ENCODE measurements around the gene CENPC. TPM values are rescaled to one million over a fixed set of nuclear protein-coding genes. Genes with fewer than 3 reads are reported as not detected.

The CENPC gene
- total RNA-seq, 1 donor from 2014 or later: 32.1 TPM

DNA sequence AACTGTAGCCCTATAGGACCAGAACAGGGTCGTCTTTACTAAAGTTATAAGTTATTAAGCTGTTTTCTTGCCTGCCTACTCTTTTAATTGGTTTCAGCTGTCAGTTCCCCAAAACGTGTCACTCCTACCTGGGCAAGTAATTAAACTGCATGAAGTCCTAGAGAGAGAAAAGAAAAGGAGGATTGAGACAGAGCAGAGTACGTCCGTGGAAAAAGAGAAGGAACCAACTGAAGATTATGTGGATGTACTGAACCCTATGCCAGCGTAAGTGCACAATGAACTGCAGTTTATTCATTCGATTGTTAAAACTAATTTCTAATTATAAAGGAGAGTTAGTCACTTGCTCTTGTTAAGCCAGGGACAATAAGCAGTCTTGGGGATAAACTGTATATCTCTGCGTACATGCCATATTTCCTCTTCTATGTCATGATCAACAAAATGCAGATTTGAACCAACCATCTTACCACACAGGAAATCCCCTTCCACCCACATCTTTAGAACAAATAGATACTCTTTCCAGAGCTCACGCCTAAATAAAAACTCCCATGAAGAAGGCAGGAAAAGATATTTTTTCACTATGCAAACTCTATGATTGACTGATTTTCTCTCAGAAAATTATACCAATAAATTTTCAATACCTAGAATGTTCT is 36.0 kb upstream of the CENPC start:
- H3K27ac Mint-ChIP-seq (ENCODE audit: unreplicated experiment): no peak overlapping the region
- H3K9me3 Mint-ChIP-seq (ENCODE audit: unreplicated experiment): peaks cover 2% of the 10 kb centered on the region
- no peak overlapping the region for H3K4me3 Mint-ChIP-seq (ENCODE audit: unreplicated experiment)
- no peak for DNase-seq
- no peak for TF ChIP-seq CTCF (IDR thresholded peaks at IDR 0.05; ENCODE audit: partially characterized antibody, unreplicated experiment)
- no peaks in the 10 kb centered on the region for H3K27me3 Mint-ChIP-seq (ENCODE audit: unreplicated experiment)
- H3K4me1 Mint-ChIP-seq (ENCODE audit: low read depth, unreplicated experiment): no peaks in the 10 kb centered on the region
- no peaks in the 10 kb centered on the region for H3K36me3 Mint-ChIP-seq (ENCODE audit: unreplicated experiment)

DNA sequence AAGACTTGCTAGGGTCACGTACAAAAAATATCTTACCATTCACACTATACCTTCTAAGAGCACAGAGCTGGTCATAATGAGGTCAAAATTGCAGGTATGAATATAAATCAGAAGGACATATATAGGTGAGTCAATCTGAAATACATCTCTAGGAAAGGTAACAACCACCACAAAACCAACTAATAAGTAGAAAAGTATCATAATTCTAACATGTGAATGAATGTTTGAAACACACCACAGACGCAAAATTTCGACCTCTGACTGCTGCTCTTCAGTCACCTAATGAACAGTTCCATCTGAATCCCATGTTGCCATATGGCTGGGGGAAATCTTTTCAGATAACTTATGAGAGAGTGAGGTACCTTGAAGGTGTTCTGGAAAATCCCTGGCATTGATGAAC is 35.3 kb upstream of the CENPC start:
- no peak for TF ChIP-seq CTCF (IDR thresholded peaks at IDR 0.05; ENCODE audit: partially characterized antibody, unreplicated experiment)
- H3K4me3 Mint-ChIP-seq (ENCODE audit: unreplicated experiment): no peak overlapping the region
- no peaks in the 10 kb centered on the region for H3K27me3 Mint-ChIP-seq (ENCODE audit: unreplicated experiment)
- no peak overlapping the region for H3K27ac Mint-ChIP-seq (ENCODE audit: unreplicated experiment)
- peaks cover 2% of the 10 kb centered on the region for H3K9me3 Mint-ChIP-seq (ENCODE audit: unreplicated experiment)
- no peaks in the 10 kb centered on the region for H3K4me1 Mint-ChIP-seq (ENCODE audit: low read depth, unreplicated experiment)
- DNase-seq: no peak
- H3K36me3 Mint-ChIP-seq (ENCODE audit: unreplicated experiment): no peaks in the 10 kb centered on the region

DNA sequence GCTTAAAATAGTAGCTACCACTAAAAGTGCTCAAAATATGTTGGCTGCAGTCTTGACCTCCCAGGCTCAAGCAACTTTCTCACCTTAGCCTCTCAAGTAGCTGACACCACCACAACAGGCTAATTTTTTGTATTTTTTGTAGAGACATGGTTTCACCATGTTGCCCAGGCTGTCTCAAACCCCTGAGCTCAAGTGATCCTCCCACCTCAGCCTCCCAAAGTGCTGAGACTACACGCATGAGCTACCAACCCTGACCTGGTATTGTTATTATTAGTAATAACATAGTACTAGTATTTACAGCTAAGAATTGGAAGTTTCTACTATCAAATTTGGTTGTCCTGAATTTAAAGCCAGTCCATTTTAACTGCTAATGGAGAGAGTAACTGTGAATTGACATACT is 31.2 kb upstream of the CENPC start:
- no peak overlapping the region for H3K27ac Mint-ChIP-seq (ENCODE audit: unreplicated experiment)
- H3K4me3 Mint-ChIP-seq (ENCODE audit: unreplicated experiment): no peak overlapping the region
- no peak for TF ChIP-seq CTCF (IDR thresholded peaks at IDR 0.05; ENCODE audit: partially characterized antibody, unreplicated experiment)
- DNase-seq: no peak
- H3K4me1 Mint-ChIP-seq (ENCODE audit: low read depth, unreplicated experiment): no peaks in the 10 kb centered on the region
- H3K9me3 Mint-ChIP-seq (ENCODE audit: unreplicated experiment): peaks cover 2% of the 10 kb centered on the region
- no peaks in the 10 kb centered on the region for H3K36me3 Mint-ChIP-seq (ENCODE audit: unreplicated experiment)
- no peaks in the 10 kb centered on the region for H3K27me3 Mint-ChIP-seq (ENCODE audit: unreplicated experiment)

DNA sequence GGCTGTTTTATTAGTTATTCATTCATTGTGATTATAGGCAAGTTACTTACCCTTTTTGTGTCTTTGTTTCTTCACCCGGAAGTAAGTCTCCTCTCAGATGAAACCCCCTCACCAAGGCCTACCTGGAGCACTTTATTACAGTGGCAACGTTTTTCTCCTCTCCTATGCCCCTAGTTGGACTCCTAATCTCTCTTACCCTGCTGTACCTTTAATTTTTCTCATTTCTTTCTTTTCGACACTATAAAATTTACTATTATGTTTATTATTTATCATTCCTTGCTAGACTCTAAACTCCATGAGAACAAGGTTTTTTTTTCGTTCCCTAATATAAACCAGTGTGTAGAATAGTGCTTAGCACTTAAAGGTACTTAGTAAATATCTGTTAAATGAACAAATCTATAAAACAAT is 30.8 kb upstream of the CENPC start:
- DNase-seq: no peak
- H3K4me1 Mint-ChIP-seq (ENCODE audit: low read depth, unreplicated experiment): no peaks in the 10 kb centered on the region
- H3K27me3 Mint-ChIP-seq (ENCODE audit: unreplicated experiment): no peaks in the 10 kb centered on the region
- no peak overlapping the region for H3K4me3 Mint-ChIP-seq (ENCODE audit: unreplicated experiment)
- H3K9me3 Mint-ChIP-seq (ENCODE audit: unreplicated experiment): peaks cover 2% of the 10 kb centered on the region
- TF ChIP-seq CTCF (IDR thresholded peaks at IDR 0.05; ENCODE audit: partially characterized antibody, unreplicated experiment): no peak
- no peaks in the 10 kb centered on the region for H3K36me3 Mint-ChIP-seq (ENCODE audit: unreplicated experiment)
- no peak overlapping the region for H3K27ac Mint-ChIP-seq (ENCODE audit: unreplicated experiment)

- Mint-ChIP-seq H3K27me3 (ENCODE audit: unreplicated experiment) (no peaks in the 10 kb centered on the region), H3K9me3 (ENCODE audit: unreplicated experiment) (peaks cover 2% of the 10 kb centered on the region), H3K27ac (ENCODE audit: unreplicated experiment) (no peak overlapping the region), H3K36me3 (ENCODE audit: unreplicated experiment) (no peaks in the 10 kb centered on the region), H3K4me3 (ENCODE audit: unreplicated experiment) (no peak overlapping the region), H3K4me1 (ENCODE audit: low read depth, unreplicated experiment) (no peaks in the 10 kb centered on the region)
- TF ChIP-seq CTCF (IDR thresholded peaks at IDR 0.05; ENCODE audit: partially characterized antibody, unreplicated experiment): no peak
- no peak for DNase-seq
Observed at GRCh38 chr4:67575232-67576058, 30.1 kb upstream of the CENPC start.
